Ovary (tissue), 3 donors: Measurements from ENCODE around the gene GNG2.

Experiments used
- CTCF ChIP-seq, 3 donors: fragments of 450-650 bp in 2 of 3; fragments of 200-600 bp in 1 of 3; IDR thresholded peaks; one replicate each; pipeline versions ENCODE4 v1.5.1 to v1.8.0; 2016 to 2022; ENCODE audit warnings: antibody characterized with exemption in 3 of 3, mild to moderate bottlenecking in 1 of 3
- EP300 ChIP-seq: sonication (generic); formaldehyde crosslinking; IDR thresholded peaks from one replicate; pipeline ENCODE4 v1.6.1; 2017; ENCODE audit warnings: antibody characterized with exemption
- POLR2A ChIP-seq: fragments of 450-650 bp; IDR thresholded peaks from one replicate; pipeline ENCODE4 v1.6.1; 2017; ENCODE audit warnings: antibody characterized with exemption, mild to moderate bottlenecking, moderate library complexity
- donor health status: DM: no; HTN: no; CAD: no.

- TF ChIP-seq CTCF (IDR thresholded peaks at IDR 0.05) (no peak), POLR2A (no peak), EP300 (no peak)
Measured at GRCh38 chr14:51939755-51940301, 79.4 kb downstream of the GNG2 start.
